ENCODE data around the gene PKP2.
"Not testable (repeated sequence)": the region's sequence is repeated elsewhere in the genome, so short reads cannot be mapped to it uniquely, and the experiment has no call there.

The PKP2 gene

DNA sequence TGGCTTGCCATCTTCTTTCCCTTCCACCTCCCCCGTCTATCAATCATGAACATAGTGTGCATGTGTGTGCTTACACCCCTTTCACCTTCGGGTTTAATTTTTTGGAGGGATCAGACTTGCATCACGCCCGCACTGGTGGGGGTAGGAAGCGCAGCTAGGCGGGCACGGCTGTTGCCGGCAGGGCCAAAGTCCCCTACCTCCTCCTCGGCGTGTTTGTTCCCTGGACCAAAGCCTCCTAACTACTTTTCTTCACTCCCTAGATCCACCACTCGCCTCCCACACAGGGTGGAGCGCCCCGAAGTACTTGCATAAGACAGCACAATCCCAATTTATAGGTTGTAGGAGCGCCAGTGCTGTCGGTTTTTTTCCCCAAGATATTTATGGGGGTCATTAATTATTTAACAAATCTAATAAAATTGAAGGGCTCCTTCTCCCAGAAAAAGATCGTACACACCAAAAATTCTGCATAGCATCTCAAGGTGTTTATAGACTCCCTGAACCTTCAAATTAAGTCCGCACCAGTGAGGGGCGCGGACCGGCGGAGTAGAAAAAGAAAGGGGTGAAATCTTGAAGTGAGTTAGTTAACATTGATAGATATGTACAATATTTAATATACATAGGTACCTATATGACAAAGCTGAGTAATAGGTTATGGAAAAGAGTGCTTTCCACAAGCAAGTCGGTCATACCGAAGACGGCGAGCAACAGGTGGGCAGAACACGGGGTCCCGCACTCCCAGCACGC, 717 bp downstream of the PKP2 start:
- no peak for DNase-seq

DNA sequence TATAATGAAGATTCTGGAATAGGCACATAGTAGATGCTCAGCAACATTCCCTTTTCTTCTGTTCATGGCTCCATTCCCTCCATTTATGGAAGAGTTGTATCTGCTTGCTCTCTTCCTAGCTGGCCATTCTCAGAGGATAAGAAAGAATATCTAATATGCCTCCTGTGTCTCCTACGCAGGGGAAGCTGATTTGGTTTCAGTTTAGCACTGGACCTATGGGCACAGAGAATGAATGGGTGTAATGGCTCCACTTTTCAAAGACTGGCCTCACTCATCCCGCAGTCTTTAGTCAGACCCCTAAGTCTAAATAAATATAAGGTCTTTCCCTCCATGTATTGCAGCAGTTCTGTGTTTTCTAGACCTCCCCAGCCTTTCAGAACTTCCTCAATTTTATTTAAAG, 2.0 kb downstream of the PKP2 start:
- DNase-seq: no peak

DNA sequence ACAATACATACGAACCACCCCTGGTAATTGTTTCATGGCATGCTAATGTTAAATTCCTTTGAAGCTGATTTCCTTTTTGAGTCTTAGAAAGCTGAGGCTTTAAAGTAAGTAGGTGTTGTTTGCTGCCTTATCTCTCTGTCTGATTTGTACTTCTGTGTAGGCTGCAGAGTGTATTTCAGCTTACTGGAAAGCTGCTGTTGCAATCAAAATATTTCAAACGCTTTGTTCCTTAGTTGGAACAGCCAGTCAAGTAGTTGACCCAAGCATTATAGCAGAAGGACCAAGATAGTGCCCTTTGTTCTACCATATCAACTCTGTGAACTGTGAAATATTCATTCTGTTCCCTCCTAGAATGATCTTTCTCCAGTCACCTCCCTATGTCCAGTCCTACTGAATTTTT, 3.1 kb downstream of the PKP2 start:
- DNase-seq: no peak

DNA sequence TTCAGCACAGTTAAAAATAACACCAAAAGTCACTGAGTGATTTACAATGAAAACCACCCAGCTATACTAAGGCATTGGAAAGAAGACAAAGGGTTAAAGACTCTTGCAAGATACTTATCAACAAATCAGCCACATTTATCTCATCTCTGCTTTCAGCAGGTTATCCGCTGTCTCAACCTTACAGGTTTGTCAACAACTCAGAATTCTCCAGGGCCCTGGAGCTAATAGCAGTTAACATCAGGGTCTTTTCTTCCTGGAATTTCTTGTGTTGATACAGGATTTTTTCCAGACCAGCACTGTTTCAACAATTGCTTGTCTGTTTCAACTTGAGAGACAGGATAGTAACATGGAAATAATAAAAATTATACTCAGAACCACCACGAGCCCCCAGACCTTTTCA, 3.5 kb downstream of the PKP2 start:
- no peak for DNase-seq

DNA sequence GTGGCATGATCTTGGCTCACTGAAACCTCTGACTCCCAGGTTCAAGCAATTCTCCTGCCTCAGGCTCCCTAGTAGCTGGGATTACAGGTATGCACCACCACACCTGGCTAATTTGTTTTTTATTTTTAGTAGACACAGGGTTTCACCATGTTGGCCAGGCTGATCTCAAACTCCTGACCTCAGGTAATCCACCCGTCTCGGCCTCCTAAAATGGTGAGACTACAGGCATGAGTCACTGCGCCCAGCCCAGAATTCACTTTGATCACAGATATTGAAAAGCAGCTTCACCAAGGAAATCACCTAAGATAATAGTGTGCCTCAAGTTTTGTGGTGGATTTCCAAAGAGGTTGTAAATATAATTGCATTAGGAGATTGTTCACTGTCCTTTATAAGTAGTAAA, 4.2 kb downstream of the PKP2 start:
- DNase-seq: not testable (repeated sequence)

DNA sequence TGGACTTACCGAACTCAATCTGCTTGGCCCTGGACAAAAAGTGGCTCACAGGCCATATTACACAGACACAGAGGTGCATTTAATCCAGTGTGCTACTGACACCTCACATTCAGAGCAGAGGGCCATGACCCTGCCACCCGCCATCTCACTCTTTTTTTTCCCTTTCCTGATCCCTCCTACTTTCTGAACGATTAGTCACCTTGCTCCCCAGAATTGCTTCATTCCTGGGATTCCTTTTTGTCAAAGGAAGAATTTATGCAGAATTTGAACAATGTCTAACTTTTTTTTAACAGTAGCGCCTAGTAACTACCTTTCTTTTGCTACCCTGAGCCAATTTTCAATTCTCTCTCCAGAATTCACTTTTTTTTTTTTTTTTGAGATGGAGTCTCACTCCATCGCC, 4.6 kb downstream of the PKP2 start:
- no peak for DNase-seq

DNA sequence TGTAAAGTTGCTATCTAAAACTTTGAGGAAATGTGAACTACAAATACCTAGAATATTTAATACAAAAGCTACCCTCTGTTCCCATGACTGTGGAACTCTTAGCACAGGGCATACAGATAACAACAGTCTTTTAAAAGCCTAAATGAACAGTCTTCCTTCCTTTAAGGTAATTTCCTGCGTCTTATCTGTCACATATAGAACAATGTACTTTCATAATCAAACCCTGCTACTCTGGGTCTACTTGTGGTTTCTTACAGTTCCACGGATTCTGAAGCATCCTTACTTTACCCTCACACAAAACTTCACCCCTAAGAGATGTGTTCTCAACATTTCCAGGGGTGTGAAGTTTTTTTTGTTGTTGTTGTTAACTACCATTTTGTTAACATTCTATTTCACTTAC, 5.1 kb downstream of the PKP2 start:
- DNase-seq: no peak

DNA sequence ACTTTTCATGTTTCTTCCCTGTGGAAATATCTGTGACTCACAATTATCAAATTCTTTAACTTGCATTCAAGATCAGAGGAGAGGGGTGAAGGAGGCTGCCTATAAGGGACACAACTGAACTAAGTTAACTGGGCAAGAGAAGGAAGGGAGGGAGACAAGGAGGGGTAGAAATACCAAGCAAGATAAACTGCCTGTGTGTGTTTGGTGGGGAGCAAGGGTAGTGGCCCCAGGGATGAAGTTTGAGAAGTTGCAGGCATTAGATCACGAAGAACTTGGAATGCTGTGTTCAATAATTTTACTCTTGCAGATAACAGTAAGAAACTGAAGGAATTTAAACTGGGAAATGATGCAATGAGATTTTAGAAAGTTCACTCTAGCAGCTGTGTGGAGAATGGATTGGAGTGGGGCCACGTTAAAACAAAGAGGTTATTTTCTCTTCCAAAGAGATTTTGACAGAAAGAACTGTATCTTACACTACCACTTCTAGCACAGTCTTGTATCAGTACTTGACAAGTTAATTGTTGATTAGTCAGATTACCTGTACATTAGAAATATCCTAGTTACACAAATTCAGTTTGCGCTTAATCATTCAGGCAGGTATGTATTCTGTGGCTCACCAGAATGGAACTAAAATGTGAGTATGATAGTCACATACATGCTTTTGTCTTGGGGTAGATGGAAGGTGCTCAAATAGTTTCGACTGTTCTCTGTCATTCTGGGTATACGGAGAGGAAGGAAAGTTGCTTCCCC, 7.4 kb downstream of the PKP2 start:
- DNase-seq: no peak

DNA sequence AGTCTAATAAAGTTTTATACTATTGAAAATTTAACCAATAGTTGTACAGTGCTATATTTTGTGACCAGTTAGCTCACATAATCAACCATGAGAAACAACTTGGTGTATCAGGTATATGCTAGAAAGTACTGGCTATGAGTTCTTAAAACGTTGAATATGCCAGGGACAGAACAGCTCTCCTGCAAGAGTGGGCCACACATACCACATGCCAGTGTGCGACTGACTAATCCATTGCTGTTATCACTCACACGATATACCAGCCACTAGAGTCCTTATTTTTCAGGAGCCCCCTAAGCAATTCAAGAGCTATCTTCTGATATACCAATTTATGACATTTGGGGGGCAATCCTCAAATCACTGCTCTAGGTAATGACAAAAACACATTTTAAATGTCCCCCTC, 9.5 kb downstream of the PKP2 start:
- no peak for DNase-seq

DNA sequence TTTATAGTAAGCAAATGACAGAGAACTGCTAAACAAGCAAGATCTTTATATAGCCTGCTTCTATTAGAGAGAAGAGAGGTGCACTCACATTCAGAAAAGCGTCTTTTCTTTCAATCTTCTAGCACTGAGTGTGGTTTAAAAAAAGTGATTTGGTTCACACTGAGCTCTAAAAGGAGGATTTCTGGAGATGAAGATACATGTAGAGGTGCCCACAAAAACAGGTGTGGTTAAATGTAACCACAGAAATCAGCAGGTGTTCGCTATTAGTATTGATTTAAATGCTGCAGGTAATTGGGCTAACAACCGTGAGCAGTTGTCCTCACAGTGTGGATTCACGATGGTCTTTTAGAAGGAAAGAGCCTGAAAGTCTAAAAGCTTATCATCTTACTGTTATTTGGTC, 10.7 kb downstream of the PKP2 start:
- DNase-seq: no peak

DNA sequence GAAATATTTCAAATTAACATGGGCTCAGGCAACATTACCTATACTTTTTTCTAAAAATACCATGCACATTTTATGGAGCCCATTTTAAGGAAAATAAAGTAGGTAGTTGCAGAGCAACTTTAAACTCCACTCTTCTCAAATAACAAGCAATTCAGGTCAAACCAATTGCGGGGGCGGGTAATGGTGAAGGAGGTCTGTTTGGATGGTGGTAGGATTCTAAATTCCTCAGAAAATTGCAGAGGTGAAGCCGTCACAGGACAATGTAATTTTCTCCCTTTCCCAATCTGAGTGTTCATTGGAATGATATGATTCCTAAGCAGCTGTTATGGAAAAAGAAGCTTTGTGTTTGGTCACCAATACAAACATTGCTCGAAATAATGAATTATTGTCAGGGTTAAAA, 11.6 kb downstream of the PKP2 start:
- DNase-seq: no peak

DNA sequence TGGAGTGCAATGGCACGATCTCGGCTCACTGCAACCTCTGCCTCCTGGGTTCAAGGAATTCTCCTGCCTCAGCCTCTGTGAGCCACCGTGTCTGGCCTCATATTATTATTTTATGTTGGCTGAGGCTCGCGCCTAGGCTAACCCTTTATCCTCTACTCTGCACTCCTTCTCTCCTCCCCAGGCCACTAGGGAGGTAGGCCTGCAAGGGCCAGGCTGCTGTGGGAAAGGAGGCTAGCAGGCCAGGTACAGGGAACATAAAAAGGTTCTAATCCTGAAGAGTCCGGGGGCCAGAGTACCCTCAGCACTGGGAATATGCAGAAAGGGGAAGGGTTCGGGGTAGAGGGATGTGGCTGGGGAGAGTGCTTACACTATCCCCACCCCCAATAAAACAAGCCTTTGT, 14.9 kb downstream of the PKP2 start:
- DNase-seq: no peak

DNA sequence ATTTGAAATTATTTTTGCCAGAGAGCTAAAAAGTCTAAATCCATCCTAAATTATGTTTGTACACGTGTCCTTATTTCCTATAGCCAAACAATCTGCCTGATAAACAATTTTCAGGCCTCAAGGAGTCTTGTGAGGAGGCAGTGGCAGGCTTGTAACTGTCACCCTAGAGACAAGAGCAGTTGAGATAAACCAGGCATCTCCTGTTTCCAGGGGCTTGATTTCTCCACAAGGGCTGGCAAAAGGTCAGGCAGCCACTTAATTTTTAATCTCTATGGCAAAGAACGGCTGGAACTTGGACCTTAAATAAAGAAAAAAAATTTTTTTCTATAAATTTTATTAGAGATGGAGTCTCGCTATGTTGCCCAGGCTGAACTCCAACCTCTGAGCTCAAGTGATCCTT, 15.5 kb downstream of the PKP2 start:
- DNase-seq: no peak

DNA sequence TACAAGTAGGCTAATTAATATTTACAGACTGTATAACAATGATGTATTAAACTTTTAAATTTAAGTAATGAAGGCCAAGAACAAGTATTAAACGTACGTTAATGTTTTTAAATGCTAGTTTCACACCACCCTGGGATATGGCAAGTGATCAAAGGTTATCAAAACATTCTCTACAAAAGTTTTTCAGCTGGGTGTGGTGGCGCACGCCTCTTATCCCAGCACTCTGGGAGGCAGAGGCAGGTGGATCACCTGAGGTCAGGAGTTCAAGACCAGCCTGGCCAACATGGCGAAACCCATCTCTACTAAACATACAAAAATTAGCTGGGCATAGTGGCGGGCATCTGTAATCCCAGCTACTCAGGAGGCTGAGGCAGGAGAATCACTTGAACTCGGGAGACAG, 17.5 kb downstream of the PKP2 start:
- not testable (repeated sequence) for DNase-seq

DNA sequence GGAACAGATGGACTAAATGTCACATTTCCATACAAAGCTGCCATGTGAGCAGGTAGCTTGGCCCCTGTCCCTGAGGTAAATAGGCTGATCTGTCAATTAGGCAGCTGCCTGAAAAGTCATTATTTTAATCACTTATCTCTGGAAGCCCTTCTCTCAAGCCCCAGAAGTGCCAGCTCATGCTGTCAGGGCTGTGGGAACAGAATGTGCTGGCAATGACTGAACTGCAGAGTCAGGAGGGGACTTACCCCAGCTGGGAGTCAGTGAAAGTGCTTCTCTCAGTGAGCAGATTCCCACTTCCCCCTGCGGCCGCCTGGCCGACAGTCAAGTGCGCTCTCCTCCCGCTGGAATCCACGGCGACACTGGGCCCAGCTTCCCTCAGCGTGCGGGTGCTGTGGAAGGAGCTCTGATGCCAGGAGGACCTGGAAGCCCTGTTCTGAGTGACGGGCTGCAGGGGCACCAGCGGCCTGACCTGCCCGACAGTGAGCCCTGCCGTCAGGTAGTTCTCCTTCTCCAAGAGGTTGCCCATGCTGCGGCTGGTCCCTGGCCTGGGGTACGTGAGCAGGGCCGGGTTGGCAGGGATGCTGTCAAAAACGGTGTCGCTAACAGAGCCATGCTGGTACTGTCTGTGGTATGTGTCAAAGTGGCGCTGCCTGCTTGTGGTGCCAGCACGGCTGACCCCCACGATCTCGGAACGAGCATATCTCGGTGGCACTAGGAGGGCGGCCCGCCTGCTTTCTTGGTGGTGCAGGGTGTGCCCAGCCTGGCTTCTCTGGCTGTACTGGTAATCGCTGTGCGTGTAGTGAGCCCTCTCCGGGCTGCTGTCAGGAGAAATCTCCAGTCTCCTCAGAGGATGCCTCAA, 18.7 kb downstream of the PKP2 start:
- no peak for DNase-seq

DNA sequence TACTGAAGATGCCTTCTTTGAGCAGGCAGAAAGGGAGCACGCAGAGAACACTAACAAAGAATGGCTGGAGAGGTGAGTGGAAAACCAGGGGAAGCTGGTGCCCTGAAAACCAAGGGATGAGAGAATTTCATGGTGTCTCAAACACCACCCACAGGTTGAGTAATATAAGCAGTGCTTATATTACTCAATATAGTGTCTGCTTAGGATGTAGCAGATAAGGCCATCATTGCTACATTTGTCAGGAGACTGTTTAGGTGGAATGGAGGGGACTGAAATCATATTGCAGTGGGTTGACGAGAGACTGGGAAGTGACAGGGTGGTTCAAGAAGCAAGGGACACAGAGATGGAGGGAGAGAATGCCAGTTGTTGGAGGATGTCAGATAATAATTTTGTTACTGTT, 20.6 kb downstream of the PKP2 start:
- no peak for DNase-seq

DNA sequence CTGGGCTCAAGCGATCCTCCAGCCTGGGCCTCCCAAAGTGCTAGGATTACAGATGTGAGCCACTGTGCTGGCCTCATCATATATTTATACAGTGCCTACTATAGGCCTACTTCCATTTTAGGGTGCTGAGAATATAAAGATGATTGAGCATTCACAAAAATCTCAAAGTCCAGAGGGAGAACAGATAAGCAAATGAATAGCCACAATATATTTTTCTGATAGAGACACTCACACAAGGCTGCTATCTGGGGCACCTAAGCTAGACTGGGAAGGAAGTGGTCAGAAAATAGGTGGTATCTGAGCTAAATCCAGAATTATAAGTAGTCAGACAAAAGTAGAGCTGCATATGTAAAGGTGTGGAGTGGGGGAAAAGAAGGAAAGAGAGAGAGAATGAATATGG, 21.6 kb downstream of the PKP2 start:
- DNase-seq: no peak

DNA sequence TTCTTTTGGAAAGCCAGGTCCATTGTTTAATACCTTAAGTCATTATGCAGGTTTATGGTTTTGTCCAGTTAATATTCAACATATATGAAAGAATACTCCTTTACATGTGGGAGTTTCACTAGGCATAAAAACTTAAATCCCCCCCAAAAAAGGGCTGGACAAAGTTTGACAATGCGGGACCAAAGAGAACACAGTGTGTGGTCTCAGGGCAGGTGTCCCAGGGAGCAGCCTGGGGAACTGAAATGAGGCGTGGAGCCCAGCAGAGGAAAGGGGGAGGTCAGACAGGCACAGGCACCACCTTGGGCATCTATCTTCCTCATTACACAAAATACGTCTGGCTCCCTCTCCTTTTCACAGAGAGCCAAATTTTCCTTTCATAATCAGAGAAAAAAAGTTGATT, 22.5 kb downstream of the PKP2 start:
- no peak for DNase-seq

DNA sequence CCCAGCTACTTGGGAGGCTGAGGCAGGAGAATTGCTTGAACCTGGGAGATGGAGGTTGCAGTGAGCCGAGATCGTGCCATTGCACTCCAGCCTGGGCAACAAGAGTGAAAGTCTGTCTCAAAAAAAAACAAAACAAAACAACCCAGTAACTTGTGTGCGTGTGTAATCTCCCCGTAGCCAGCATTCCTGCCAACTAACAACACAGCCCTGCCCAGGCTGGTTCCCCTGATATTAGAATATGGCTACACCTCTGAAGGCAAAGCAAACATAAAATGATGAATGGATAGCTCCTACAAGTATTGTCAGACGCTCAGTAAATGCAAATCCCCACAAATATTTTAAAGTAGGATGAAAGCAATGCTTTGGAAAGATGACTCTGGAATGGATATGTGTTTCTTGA, 24.2 kb downstream of the PKP2 start:
- not testable (repeated sequence) for DNase-seq

DNA sequence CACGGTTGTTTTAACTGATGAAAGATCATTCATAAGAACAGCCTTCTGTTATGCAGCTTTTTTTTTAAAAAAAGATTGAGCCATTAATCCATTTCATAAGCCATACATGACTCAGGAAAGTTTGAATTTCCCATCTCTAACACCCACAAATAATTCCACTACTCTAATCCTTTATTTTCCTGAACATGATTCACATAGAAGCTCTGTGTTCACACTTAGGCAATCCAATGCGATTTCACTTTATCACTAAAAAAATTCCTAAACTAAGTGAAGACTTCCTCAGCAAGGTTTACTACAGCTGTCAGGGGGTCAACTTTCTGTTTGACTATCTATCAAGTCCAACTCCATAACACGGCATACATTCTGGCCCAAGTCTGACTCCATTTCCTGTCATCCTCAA, 25.9 kb downstream of the PKP2 start:
- no peak for DNase-seq

DNA sequence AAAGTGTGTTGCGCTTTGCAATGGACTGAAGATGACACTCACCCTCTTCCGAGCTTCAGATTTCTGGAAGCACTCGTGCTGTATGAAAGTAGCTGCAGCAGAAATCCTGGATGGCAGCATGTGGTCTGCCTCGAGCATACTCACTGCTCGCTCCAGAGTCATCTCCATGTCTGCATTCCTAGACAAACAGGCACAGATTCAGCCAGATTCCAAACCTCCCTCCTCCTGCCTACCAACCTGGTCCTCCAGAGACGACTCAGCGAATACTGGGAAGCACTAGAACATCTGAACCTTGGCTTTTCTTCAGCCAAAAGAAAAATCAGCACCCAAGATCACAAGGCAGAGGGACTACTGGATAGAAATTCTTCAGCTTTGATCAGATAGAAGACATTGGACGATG, 27.7 kb downstream of the PKP2 start:
- DNase-seq: no peak

DNA sequence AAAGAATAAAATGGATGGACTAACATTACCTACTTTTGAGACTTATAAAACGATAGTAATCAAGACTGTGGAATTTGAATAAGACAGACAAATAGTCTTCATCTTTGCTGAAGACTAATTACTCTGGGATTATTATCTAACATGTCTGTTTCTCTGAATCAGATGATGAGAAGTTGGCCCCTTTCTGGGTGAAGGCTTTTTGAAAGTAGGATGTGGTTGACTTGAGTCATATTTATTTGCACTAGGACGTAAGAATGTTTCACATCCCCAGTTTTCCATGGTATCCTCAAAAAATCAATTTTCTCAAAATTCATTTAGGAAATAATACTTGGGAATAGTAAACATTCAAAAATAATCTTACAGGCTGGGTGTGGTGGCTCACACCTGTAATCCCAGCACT, 31.8 kb downstream of the PKP2 start:
- DNase-seq: no peak

DNA sequence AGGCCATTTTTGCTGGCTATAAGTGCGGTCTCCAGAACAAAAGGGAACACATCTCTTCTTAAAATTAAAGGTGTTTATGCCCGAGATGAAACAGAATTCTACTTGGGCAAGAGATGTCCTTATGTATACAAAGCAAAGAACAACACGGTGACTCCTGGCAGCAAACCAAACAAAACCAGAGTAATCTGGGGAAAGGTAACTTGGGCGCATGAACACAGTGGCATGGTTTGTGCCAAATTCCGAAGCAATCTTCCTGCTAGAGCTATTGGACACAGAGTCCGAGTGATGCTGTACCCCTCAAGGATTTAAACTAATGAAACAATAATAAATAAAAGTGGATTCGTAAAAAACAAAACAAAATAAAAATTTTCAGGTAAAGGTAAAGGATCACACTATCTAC, 33.4 kb downstream of the PKP2 start:
- no peak for DNase-seq

DNA sequence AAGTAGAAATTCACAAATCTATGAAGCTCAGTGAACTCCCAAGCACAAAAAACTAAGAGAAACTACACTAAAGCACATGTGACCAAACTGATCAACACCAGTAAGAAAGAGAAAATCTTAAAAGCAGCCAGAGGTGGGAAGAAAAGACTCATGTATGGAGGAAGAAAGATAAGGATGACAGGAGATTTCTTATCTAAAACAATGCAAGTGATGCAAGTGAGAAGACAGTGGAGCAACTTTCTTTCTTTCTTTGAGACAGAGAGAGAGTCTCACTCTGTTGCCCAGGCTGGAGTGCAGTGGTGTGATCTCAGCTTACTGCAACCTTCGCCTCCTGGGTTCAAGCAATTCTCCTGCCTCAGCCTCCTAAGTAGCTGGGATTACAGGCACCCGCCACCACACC, 34.9 kb downstream of the PKP2 start:
- not testable (repeated sequence) for DNase-seq
